ENCODE measurements around the gene USP5.
A peak's percentile ranks its signal among the peaks of the same experiment; 100 is the strongest.

Gene USP5

DNA sequence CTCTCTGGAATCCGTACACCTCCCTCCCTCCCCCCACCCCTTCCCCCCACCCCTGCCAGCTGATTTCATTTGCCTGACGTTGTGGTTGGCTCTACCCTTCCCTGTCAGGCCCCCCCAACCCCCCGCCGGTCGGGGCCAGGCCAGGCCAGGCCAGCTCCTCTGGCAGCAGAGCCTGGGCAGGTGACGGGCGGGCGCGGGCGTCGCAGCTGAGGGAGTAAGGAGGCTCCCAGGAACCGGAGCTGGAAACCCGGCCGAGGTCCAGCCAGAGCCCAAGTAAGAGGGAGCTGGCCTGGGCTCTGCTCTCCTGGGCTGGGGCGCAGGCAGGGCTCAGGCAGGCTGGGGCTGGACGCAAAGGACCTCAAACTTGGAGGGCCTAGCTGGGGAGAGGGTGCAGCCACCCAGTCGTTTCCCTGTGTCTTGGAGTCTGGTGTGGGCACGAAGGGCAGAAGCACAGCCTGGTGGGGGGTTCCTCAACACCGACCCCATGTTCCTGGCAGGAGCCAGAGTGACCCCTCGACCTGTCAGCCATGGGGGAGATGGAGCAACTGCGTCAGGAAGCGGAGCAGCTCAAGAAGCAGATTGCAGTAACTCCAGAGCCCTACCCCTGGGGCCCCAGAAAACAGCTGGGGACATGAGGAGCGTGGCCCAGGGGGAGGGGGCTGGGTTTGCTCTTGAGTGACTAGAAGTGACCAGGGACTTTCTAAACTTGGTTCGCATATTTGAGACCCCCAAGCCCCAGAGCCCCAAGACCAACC, 11.0 kb upstream of the USP5 start, which contains the start of gene GNB3:
GNB3 (plus strand) TSS at position 165 of the 755 bp plus-strand sequence; CDS start at position 528, 363 bp downstream.
- no peak for DNase-seq (ENCODE audit: low read depth in 2 of 2)

DNA sequence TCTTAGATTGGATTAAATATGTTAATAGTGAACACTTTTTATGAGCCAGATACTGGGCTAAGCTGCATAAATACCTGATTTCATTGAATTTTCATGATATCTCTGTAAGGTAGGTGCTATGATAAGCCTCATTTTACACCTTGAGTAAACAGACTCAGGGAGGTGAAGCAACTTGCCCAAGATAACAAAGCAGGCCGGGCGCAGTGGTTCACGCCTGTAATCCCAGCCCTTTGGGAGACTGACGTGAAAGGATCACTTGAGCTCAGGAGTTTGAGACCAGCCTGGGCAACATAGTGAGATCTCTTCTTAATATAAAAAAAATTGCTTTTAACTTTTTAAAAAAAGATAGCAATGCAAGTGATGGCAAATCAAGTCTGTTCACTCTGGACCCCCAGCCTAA, 9.9 kb upstream of the USP5 start:
- no peak for DNase-seq (ENCODE audit: low read depth in 2 of 2)

GRCh38 chr12:6843118-6843902, 8.6 kb upstream of the USP5 start:
- no peak for DNase-seq (ENCODE audit: low read depth in 2 of 2)

DNA sequence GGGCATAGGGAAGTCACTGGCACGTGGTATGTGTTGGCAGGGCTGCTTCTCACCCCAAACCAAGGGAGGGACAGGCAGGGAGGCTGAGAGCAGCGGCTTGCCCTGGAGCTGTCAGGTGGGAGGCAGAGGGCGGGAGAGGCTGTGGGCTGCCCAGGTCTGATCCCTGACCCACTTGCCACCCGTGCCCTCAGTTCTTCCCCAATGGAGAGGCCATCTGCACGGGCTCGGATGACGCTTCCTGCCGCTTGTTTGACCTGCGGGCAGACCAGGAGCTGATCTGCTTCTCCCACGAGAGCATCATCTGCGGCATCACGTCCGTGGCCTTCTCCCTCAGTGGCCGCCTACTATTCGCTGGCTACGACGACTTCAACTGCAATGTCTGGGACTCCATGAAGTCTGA, 6.6 kb upstream of the USP5 start:
- no peak for DNase-seq (ENCODE audit: low read depth in 2 of 2)

- DNase-seq (ENCODE audit: low read depth in 2 of 2): no peak
These were observed 5.6 kb upstream of the USP5 start for GRCh38 chr12:6846316-6846869.

GRCh38 chr12:6847676-6848075, 4.3 kb upstream of the USP5 start:
- no peak for DNase-seq (ENCODE audit: low read depth in 2 of 2)

- DNase-seq (ENCODE audit: low read depth in 2 of 2): no peak
These were observed 2.5 kb upstream of the USP5 start for GRCh38 chr12:6849427-6849826.

GRCh38 chr12:6849976-6850560, 1.9 kb upstream of the USP5 start:
- DNase-seq (ENCODE audit: low read depth in 2 of 2): no peak

- no peak for DNase-seq (ENCODE audit: low read depth in 2 of 2)
These were observed 1.2 kb upstream of the USP5 start for GRCh38 chr12:6850796-6851152.

DNA sequence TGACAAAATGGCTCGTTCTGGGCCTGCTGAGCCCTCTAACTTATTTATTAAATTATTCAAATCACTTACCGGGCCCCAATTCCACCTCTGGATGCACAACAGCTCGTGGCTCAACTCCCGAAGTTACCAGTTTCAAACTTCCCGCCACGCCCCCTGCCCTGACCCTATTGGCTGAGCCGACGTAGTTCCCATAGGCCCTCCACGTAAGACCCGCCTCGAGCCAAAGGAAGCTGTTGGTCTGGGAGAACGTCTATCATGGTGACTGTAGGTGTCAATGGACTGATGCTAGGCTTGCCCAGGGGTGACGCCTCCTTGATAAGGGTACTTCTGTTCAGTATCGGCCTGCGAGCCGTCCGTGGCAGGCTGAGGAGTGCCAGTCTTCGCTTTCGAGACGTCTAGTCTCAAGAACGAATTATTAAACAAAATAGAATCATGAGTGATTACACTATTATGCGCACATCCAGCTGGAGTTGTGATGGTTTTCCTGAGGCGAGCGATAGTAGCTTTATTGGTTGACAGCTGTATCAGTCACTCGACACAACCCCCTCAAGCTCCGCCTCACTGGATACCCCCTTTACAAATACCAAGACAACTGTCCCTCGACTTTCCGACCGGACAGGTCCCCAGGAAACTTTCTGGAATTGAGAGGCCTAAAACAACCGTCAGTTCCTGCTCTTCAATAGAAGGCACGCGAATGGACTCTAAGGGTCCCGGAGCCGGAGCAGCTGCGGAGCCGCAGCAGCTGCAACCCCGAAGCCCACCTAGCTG, 613 bp upstream of the USP5 start, which contains the start of gene CDCA3:
CDCA3 (minus strand) TSS at position 134 of the 768 bp plus-strand sequence. CDS start 334 bp downstream, outside the sequence.
- peak; percentile 94 to 96 for DNase-seq (ENCODE audit: low read depth in 2 of 2)

DNA sequence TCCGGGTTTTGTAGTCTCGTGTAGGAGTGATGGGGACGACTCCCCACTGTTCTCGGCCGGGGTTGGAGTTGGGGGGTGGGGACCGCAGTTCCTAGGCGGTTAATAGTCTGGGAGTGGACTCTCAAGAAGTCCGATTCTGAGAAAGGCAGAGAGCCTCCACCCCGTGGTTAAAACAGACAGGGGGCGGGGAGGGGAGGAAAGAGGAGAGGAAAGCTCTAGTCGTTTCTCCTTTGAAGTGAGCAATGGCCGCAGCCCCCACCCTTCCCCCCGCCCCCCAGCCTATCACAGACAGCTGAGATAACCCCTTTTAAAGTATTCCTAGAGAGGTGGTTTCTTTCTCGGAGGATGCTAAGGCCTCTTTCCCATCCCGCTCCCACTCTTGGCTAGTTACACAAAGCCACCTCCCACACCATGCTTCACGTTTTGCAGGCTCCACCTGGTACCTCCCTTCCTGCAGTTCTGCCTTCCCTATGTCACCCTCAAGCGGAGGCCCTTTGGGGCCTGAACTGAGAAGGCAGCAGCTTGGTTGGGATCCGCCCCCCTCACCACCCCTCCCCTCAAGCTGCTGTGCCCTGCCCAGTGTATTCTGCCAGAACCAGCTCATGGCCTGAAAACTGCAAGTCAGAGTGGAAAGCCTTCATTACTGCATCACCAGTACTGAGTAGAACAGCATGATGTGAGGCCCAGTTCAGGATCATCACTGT, 853 bp downstream of the USP5 start:
- DNase-seq (ENCODE audit: low read depth in 2 of 2): peak; percentile 71 to 74

- no peak for DNase-seq (ENCODE audit: low read depth in 2 of 2)
These were observed 1.7 kb downstream of the USP5 start for GRCh38 chr12:6853626-6854025.

DNA sequence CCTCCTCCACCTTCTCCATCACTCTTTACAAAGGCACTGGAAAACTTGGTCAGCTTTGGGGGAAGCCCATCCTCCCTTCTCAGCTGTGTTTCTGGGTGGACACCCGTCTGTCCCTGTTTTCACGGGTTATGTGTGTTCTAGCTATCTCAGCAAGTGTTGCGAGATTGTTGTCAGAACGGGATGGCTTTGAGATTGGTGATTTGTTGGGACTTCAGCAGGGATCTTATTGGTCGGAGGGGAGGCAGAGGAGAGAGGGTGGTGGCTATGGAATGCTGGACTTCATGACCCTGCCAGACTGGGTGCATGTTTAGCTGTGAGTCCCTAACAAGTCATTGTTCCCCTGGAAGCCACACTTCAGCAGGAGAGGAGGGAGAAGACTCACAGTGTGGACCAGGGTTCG, 2.1 kb downstream of the USP5 start:
- DNase-seq (ENCODE audit: low read depth in 2 of 2): no peak

DNA sequence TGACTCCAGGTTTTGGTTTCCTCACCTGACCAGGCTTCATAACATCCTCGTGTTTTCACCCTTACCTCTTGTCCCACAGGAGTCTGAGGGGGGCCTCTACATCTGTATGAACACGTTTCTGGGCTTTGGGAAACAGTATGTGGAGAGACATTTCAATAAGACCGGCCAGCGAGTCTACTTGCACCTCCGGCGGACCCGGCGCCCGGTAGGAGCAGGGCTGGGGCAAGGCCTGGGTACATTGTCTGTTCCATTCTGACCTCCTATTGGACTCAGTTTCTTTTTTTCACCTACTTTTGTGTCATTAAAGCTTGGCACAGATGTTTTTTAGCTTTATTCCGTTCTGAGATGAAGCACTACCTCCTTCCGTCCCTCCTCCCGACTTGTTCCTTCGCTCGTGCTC, 3.4 kb downstream of the USP5 start:
- DNase-seq (ENCODE audit: low read depth in 2 of 2): no peak

DNA sequence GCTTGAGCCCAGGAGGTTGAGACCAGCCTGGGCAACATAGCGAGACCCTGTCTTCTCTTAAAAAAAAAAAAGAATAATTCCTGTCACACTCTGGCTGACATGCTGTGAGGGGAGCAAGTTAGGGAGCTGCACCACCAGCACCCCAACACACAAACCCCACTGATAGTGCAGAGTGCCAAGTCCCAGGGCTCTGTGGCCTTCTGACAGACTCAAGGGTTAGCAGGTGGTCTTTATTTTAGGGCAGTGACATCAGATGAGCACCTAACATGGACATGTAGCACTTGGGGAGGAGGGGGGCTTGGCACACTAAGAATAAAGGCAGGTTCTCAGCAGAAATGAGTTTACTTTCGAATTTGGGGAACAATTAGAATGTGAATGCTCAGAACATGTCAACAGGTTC, 6.8 kb downstream of the USP5 start:
- no peak for DNase-seq (ENCODE audit: low read depth in 2 of 2)

DNA sequence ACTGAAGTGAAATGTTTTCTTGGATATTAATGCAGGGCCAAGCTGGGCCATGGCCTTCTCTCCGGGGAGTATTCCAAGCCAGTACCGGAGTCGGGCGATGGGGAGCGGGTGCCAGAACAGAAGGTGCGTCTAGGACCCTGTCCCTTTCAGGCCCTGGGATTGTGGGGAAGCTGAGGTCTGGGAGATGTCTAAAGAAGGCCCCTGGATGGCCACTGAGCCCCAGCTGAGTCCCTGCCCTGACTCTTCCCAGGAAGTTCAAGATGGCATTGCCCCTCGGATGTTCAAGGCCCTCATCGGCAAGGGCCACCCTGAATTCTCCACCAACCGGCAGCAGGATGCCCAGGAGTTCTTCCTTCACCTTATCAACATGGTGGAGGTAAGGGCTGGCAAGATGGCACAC, 8.2 kb downstream of the USP5 start:
- DNase-seq (ENCODE audit: low read depth in 2 of 2): no peak

- DNase-seq (ENCODE audit: low read depth in 2 of 2): no peak
These were observed 9.0 kb downstream of the USP5 start for GRCh38 chr12:6860942-6861341.

GRCh38 chr12:6861391-6861790, 9.4 kb downstream of the USP5 start:
- DNase-seq (ENCODE audit: low read depth in 2 of 2): no peak

- no peak for DNase-seq (ENCODE audit: low read depth in 2 of 2)
These were observed 11.1 kb downstream of the USP5 start for GRCh38 chr12:6863033-6863432.

- DNase-seq (ENCODE audit: low read depth in 2 of 2): no peak
These were observed 11.8 kb downstream of the USP5 start for GRCh38 chr12:6863586-6864321.

Measured in stimulated activated CD4-positive, alpha-beta T cell treated with anti-CD3 and anti-CD28 coated beads, Interleukin-15, amount 100 ng/mL, for 48 hours (primary cell).